Right lobe of liver (tissue), 4 donors: Measurements from ENCODE around the gene GLS.

Experiments
- POLR2A ChIP-seq: fragments of 450-650 bp; IDR thresholded peaks from one replicate; pipeline ENCODE4 v1.6.1; 2017; ENCODE audit warnings: antibody characterized with exemption, mild to moderate bottlenecking
- TF ChIP-seq, protein P1 (sequence below), 4 donors: fragments of 200-600 bp in 3 of 4; fragments of 450-650 bp in 1 of 4; IDR thresholded peaks; one replicate each; pipeline versions ENCODE4 v1.5.1 to v1.8.0; 2016 to 2022; ENCODE audit warnings: antibody characterized with exemption in 4 of 4, mild to moderate bottlenecking in 2 of 4
- donor health status: DM: no; HTN: no; CAD: no.
- donor health status: DM: no; HTN: no; CAD: no.
- donor health status: DM: no; HTN: yes; CAD: no.

DNA sequence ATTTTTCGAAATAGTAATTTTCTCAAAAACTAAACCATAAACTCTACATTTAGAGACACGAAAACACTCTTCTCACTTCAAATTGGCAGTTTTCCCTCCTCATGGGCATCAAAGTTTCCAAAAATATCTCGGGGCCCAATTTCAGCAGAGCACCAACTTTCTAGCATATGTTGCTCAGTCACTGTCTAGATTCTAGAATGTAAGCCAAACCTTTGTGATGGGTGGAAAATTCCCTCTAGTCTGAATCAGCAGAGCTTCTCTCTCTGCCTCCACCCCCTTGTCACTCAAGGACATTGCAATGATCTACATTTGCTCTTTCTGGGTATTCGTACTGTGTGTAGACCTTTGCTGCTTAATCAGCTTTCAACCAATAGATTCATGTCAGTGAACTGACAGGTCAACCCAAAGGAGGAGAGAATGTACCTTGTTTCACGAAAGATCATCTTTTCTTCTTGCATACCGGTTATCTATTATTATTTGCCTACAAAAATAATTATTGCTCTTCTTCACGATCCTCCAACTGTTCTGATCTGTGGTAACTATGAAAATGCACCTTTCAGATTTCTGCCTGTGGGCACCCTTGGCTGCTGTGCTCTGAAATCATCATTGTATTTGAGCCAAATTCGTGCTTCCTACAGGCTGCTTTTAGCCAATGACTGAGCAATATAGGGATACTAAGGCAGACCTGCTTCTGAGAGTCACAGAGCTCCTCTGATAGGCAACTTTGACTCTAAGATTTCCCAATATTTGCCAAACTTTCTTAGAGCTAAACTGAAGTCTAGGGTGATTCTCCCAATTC, 38.7 kb upstream of the GLS start:
- TF ChIP-seq, protein P1, sequence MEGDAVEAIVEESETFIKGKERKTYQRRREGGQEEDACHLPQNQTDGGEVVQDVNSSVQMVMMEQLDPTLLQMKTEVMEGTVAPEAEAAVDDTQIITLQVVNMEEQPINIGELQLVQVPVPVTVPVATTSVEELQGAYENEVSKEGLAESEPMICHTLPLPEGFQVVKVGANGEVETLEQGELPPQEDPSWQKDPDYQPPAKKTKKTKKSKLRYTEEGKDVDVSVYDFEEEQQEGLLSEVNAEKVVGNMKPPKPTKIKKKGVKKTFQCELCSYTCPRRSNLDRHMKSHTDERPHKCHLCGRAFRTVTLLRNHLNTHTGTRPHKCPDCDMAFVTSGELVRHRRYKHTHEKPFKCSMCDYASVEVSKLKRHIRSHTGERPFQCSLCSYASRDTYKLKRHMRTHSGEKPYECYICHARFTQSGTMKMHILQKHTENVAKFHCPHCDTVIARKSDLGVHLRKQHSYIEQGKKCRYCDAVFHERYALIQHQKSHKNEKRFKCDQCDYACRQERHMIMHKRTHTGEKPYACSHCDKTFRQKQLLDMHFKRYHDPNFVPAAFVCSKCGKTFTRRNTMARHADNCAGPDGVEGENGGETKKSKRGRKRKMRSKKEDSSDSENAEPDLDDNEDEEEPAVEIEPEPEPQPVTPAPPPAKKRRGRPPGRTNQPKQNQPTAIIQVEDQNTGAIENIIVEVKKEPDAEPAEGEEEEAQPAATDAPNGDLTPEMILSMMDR (IDR thresholded peaks at IDR 0.05) = no peak
- TF ChIP-seq POLR2A = no peak
